Activated T-cell treated with anti-CD3 and anti-CD28 coated beads, Interleukin-2, amount 50 U/mL, for 72 hours (primary cell): ENCODE results near the gene IFNL3. TPM values are rescaled to one million over a fixed set of nuclear protein-coding genes. Genes with fewer than 3 reads are reported as not detected.
"Not testable (repeated sequence)": the region's sequence is repeated elsewhere in the genome, so short reads cannot be mapped to it uniquely, and the experiment has no call there.

Experiments used
- ATAC-seq, 2 donors: fragments of 150-1000 bp; cut with Tn5 transposase; replicated peaks in 1 of 2; 2 replicates each; pipeline ENCODE4 v1.10.0; 2021; ENCODE audit warnings: moderate library complexity in 2 of 2, mild to moderate bottlenecking in 1 of 2
- DNase-seq, 2 donors: peaks; one replicate each; pipeline ENCODE4 v3.0.0; 2021 to 2022; ENCODE audit warnings: mixed read lengths in 1 of 2
- H3K27ac Mint-ChIP-seq: one replicate; pipeline ENCODE4 v1.8.0; 2022; ENCODE audit warnings: mild to moderate bottlenecking, moderate library complexity, mixed read lengths
- H3K27me3 Mint-ChIP-seq: one replicate; pipeline ENCODE4 v1.8.0; 2022; ENCODE audit warnings: low read depth, mixed read lengths
- H3K36me3 Mint-ChIP-seq, 2 donors: one replicate each; pipeline ENCODE4 v1.8.0; 2022; ENCODE audit warnings: mixed read lengths in 2 of 2, mild to moderate bottlenecking in 1 of 2; ENCODE audit not compliant: insufficient read depth in 2 of 2
- H3K4me1 Mint-ChIP-seq: one replicate; pipeline ENCODE4 v1.8.0; 2022; ENCODE audit warnings: low read depth, mixed read lengths
- H3K4me3 Mint-ChIP-seq, 2 donors: one replicate each; pipeline ENCODE4 v1.8.0; 2022; ENCODE audit warnings: mild to moderate bottlenecking in 2 of 2, mixed read lengths in 2 of 2, moderate library complexity in 2 of 2
- H3K9me3 Mint-ChIP-seq, 2 donors: one replicate each; pipeline ENCODE4 v1.8.0; 2022; ENCODE audit warnings: mixed read lengths in 2 of 2
- total RNA-seq, 2 donors: library from RNA; stranded (reverse); gene quantifications; one replicate each; pipeline ENCODE4 v1.2.3, GENCODE V29; 2022

Gene IFNL3
- under 1 TPM in 1 of 2 donors, not detected in 1; 0.53 TPM for total RNA-seq

- H3K27ac Mint-ChIP-seq, H3K27me3 Mint-ChIP-seq, ATAC-seq, DNase-seq, H3K4me3 Mint-ChIP-seq, H3K9me3 Mint-ChIP-seq, H3K36me3 Mint-ChIP-seq, H3K4me1 Mint-ChIP-seq: not testable (repeated sequence)
Measured at GRCh38 chr19:39244410-39245100, at the start of gene IFNL3. IFNL3 (minus strand) TSS chr19:39245006; CDS start chr19:39244967, 39 bp downstream.

GRCh38 chr19:39293394-39293793 is 48.6 kb upstream of the IFNL3 start:
- Mint-ChIP-seq H3K27me3 (peaks cover 23% of the 10 kb centered on the region), H3K9me3 (no peaks in the 10 kb centered on the region), H3K27ac (no peak overlapping the region), H3K4me3 (no peak overlapping the region), H3K36me3 (no peaks in the 10 kb centered on the region), H3K4me1 (peaks cover 16% of the 10 kb centered on the region)
- ATAC-seq: no peak
- no peak for DNase-seq

- ATAC-seq: no peak
- no peaks in the 10 kb centered on the region for H3K4me1 Mint-ChIP-seq
- H3K9me3 Mint-ChIP-seq: peaks cover 0 to 4% of the 10 kb centered on the region in 2 donors
- H3K27me3 Mint-ChIP-seq: peaks cover 10% of the 10 kb centered on the region
- H3K36me3 Mint-ChIP-seq: peaks cover 0 to 3% of the 10 kb centered on the region in 2 donors
- H3K4me3 Mint-ChIP-seq: no peak overlapping the region
- no peak overlapping the region for H3K27ac Mint-ChIP-seq
- no peak for DNase-seq
Measured at GRCh38 chr19:39284032-39284431, 39.2 kb upstream of the IFNL3 start.

GRCh38 chr19:39282021-39282420 is 37.2 kb upstream of the IFNL3 start:
- Mint-ChIP-seq H3K27ac (no peak overlapping the region), H3K36me3 (peaks cover 0 to 3% of the 10 kb centered on the region in 2 donors), H3K27me3 (peaks cover 4% of the 10 kb centered on the region), H3K9me3 (peaks cover 0 to 4% of the 10 kb centered on the region in 2 donors), H3K4me3 (no peak overlapping the region), H3K4me1 (no peaks in the 10 kb centered on the region)
- DNase-seq (no peak), ATAC-seq (no peak)

- peaks cover 4% of the 10 kb centered on the region for H3K27me3 Mint-ChIP-seq
- no peak overlapping the region for H3K27ac Mint-ChIP-seq
- H3K4me1 Mint-ChIP-seq: no peaks in the 10 kb centered on the region
- DNase-seq (no peak), ATAC-seq (no peak)
- no peak overlapping the region for H3K4me3 Mint-ChIP-seq
- H3K36me3 Mint-ChIP-seq: no peaks in the 10 kb centered on the region
- H3K9me3 Mint-ChIP-seq: peaks cover 0 to 2% of the 10 kb centered on the region in 2 donors
Measured at GRCh38 chr19:39277598-39277997, 32.8 kb upstream of the IFNL3 start.

GRCh38 chr19:39276740-39277139 is 31.9 kb upstream of the IFNL3 start:
- Mint-ChIP-seq H3K27ac (no peak overlapping the region), H3K4me3 (no peak overlapping the region), H3K36me3 (no peaks in the 10 kb centered on the region), H3K9me3 (no peaks in the 10 kb centered on the region), H3K27me3 (peaks cover 4% of the 10 kb centered on the region), H3K4me1 (no peaks in the 10 kb centered on the region)
- DNase-seq (no peak), ATAC-seq (no peak)

- H3K27ac Mint-ChIP-seq: no peak overlapping the region
- H3K4me3 Mint-ChIP-seq: no peak overlapping the region
- DNase-seq (no peak), ATAC-seq (no peak)
- no peaks in the 10 kb centered on the region for H3K9me3 Mint-ChIP-seq
- H3K27me3 Mint-ChIP-seq: peaks cover 4% of the 10 kb centered on the region
- no peaks in the 10 kb centered on the region for H3K36me3 Mint-ChIP-seq
- no peaks in the 10 kb centered on the region for H3K4me1 Mint-ChIP-seq
Measured at GRCh38 chr19:39275578-39275977, 30.8 kb upstream of the IFNL3 start.

- H3K36me3 Mint-ChIP-seq, H3K27ac Mint-ChIP-seq, H3K4me1 Mint-ChIP-seq, DNase-seq, H3K9me3 Mint-ChIP-seq, H3K4me3 Mint-ChIP-seq, ATAC-seq: not testable (repeated sequence)
- peaks cover 11% of the 10 kb centered on the region for H3K27me3 Mint-ChIP-seq
Measured at GRCh38 chr19:39273859-39274258, 29.1 kb upstream of the IFNL3 start.

- Mint-ChIP-seq H3K4me3 (no peak overlapping the region), H3K4me1 (no peaks in the 10 kb centered on the region), H3K36me3 (no peaks in the 10 kb centered on the region), H3K9me3 (no peaks in the 10 kb centered on the region), H3K27me3 (peaks cover 21% of the 10 kb centered on the region), H3K27ac (no peak overlapping the region)
- no peak for ATAC-seq
- DNase-seq: no peak
Measured at GRCh38 chr19:39270036-39270871, 25.4 kb upstream of the IFNL3 start.

GRCh38 chr19:39269369-39269768 is 24.6 kb upstream of the IFNL3 start:
- not testable (repeated sequence) for ATAC-seq, H3K27ac Mint-ChIP-seq, H3K4me1 Mint-ChIP-seq, H3K4me3 Mint-ChIP-seq, DNase-seq, H3K36me3 Mint-ChIP-seq, H3K9me3 Mint-ChIP-seq
- peaks cover 21% of the 10 kb centered on the region for H3K27me3 Mint-ChIP-seq

- ATAC-seq, H3K4me3 Mint-ChIP-seq, DNase-seq, H3K27ac Mint-ChIP-seq, H3K4me1 Mint-ChIP-seq, H3K9me3 Mint-ChIP-seq, H3K36me3 Mint-ChIP-seq: not testable (repeated sequence)
- H3K27me3 Mint-ChIP-seq: peaks cover 26% of the 10 kb centered on the region
Measured at GRCh38 chr19:39268531-39269223, 23.9 kb upstream of the IFNL3 start.

GRCh38 chr19:39268085-39268484 is 23.3 kb upstream of the IFNL3 start, which contains the start of gene IFNL2:
IFNL2 (plus strand) TSS chr19:39268396; CDS start chr19:39268569, 173 bp downstream.
- H3K27ac Mint-ChIP-seq: not testable (repeated sequence)

More at GRCh38 chr19:39268085-39268484, 23.3 kb upstream of the IFNL3 start, which contains the start of gene IFNL2:
- not testable (repeated sequence) for H3K4me3 Mint-ChIP-seq, DNase-seq, H3K4me1 Mint-ChIP-seq, H3K36me3 Mint-ChIP-seq, H3K9me3 Mint-ChIP-seq
- peaks cover 32% of the 10 kb centered on the region for H3K27me3 Mint-ChIP-seq
- peak; percentile 60 to 73 for ATAC-seq
